GM10847 (cell line): ENCODE results near the gene ACSF3.

ENCODE experiments used
- POLR2A ChIP-seq: IDR thresholded peaks from 2 replicates; pipeline ENCODE4 v1.6.1; 2011; ENCODE audit not compliant: insufficient read length; ENCODE audit errors: extremely low read depth

The ACSF3 gene

GRCh38 chr16:89179656-89180315 is 86.1 kb downstream of the ACSF3 start:
- TF ChIP-seq POLR2A = no peak

GRCh38 chr16:89183463-89183862 is 89.8 kb downstream of the ACSF3 start:
- no peak for TF ChIP-seq POLR2A

DNA sequence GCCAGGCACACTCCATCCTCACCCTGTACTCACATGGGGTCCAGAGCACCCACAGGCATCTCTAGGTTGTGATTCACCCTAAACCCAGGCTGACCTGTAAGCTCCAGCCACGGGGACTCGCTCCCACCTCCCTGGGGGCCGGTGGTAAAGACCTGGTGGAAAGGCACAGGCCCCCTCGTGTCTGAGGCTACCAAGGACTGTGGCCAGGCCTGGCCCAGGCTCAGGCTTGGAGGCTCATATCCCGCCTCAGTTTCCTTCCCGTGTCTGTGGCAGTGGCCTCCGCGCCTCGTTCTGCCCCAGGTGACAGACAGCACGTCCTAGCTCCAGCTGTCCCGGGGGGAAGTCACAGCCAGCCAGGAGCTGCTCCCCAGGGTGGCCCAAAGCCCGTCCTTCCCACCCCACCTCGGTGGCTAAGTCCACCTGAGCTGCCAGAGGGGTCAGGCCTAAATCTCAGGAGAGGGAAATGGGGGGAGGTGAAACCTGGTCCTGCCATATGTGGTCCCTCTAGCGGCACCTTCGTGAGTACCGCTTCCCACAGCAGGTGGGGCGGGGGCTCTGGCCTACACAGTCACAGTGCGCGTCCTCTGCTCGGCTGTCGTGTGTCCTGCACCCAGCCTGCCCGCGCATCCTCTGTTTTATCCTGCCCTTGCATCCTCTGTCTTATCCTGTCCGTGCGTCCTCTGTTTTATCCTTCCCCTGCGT is 90.5 kb downstream of the ACSF3 start:
- TF ChIP-seq POLR2A = no peak

DNA sequence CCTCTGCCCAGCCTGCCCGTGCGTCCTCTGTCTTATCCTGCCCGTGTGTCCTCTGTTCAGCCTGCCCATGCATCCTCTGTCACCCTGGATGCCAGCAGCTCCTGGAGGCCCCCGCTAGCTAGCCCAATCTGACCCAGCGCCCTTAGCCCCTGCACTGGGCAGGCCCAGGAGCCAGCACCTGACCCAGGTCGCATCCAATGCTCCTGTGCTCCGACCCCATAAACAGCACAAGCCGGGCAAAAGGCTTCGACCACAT is 91.0 kb downstream of the ACSF3 start:
- TF ChIP-seq POLR2A = no peak

DNA sequence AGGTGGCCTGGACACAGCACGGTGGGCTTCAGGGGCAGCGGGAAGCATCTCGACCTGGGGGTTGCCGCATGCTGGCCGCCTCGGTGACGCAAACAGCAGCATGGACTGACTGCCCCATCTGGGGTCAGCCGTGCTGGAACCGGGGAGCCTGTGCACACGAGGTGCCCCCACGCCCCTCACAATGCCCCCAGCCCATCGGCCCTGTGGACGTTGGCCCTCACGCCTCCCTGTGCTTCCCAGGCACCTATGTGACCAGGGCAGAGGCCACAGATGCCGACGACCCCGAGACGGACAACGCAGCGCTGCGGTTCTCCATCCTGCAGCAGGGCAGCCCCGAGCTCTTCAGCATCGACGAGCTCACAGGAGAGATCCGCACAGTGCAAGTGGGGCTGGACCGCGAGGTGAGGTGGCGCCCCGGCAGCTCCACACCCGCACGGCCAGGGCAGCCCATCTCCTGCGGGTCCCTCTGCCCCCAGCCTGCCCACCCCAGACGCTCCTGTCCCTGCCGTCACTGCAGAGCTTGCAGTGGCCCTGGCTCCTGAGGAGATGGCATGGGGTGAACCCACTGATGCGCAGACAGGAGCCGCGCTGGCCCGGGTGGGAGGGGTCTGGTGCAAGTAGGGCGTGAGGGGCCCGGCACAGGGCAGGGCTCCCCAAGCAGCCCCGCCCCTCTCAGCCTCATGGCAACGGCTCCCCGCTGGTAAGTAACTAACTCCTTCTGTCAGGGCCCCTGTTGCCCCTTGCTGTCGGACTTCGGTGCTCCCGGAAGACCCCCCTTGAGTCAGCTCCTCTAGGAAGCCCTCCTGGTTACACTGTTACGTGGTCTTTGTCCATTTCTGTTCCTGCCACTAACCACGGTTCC is 91.5 kb downstream of the ACSF3 start:
- TF ChIP-seq POLR2A = no peak

GRCh38 chr16:89187032-89187769 is 93.5 kb downstream of the ACSF3 start:
- TF ChIP-seq POLR2A = no peak

- no peak for TF ChIP-seq POLR2A
Observed at GRCh38 chr16:89187770-89188392, 94.2 kb downstream of the ACSF3 start.

DNA sequence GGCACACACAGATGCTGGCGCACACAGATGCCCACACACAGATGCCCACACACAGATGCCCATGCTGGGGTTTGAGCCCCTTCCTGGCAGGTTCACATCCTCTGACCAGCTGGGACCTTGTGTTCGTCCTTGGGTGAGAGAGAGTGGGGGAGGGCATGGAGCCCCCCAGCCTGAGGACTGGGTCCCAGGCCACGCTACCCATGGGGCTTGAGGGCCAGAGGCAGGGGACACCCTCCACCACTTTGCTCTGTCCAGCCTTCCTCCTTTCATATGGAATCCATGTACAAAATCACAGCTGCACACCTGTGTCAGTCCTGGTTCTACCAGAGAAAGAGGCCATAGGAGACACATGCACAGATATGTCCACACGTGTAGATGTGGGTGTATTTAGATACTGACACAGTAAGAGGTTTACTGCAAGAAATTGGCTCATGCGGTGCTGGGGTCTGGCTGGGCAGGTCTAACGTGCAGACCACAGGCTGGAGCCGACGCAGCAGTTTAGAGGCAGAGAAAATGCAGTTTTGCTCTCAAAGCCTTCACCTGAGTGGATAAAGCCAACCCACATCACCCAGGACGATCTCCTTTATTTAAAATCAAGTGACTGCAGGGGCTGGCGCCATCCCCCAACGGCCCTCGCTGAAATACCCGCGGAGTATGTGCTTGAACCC is 95.8 kb downstream of the ACSF3 start:
- no peak for TF ChIP-seq POLR2A

DNA sequence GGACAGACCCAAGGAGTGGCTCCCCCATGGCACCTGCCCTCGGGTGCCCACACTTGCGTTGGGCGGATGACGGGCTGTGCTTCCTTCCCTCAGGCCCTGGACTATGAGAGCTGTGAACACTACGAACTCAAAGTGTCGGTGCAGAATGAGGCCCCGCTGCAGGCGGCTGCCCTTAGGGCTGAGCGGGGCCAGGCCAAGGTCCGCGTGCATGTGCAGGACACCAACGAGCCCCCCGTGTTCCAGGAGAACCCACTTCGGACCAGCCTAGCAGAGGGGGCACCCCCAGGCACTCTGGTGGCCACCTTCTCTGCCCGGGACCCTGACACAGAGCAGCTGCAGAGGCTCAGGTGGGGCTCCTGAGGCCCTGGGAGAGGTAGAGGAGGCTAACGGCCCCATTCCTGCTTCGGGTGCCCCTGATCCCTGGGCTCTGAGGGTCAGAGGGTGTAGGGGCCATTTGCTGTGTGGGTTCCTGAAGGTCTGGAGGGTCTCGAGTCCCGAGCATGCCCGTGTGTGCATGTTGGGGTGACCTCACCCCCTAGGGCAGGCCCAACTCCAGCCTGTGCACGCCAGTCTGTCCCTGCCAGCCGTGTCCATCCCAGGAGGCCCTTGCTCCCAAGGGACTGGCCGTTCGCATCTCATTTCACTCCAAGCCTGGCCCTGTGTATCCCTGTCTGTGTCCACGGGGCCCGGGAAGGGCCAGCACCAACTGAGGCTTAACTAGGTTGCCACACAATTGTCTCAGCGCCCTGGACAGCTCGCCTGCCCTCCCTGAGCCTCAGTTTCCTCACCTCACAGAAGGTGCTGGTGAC is 96.7 kb downstream of the ACSF3 start:
- TF ChIP-seq POLR2A = no peak

DNA sequence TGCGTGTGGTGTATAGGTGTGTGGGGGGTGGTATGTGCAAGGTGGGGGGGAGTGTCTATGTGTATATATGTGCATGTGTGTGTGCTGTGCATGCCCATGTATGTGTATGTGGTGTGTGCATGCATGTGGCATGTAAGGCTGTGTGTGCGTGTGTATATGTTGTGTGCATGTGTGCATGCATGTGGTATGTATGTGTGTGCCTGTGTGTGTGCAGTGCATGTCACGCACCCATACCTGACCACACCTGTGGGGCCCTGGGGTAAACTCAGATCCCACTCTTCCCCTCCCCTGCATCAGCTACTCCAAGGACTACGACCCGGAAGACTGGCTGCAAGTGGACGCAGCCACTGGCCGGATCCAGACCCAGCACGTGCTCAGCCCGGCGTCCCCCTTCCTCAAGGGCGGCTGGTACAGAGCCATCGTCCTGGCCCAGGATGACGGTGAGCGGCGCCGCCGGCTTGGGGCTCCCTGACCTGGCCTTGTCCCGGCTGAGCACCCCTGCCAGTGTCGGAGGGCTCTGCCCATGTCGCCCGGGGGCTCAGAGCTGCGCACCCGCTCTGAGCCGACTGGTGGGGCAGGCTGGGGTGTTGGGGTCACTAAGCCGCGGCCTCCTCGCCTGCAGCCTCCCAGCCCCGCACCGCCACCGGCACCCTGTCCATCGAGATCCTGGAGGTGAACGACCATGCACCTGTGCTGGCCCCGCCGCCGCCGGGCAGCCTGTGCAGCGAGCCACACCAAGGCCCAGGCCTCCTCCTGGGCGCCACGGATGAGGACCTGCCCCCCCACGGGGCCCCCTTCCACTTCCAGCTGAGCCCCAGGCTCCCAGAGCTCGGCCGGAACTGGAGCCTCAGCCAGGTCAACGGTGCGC is 97.6 kb downstream of the ACSF3 start:
- TF ChIP-seq POLR2A = no peak

- TF ChIP-seq POLR2A = no peak
Observed at GRCh38 chr16:89191901-89192185, 98.2 kb downstream of the ACSF3 start.

GRCh38 chr16:89192956-89193575 is 99.4 kb downstream of the ACSF3 start:
- TF ChIP-seq POLR2A = no peak
